B cell (primary cell): ENCODE results near the gene PLCB3. TPM values are rescaled to one million over a fixed set of nuclear protein-coding genes. Genes with fewer than 3 reads are reported as not detected.

ENCODE experiments used
- ATAC-seq: fragments of 200-7000 bp; cut with Tn5 transposase; one replicate; pipeline ENCODE4 v1.10.0; 2021; ENCODE audit warnings: low read depth, mild to moderate bottlenecking, moderate number of reproducible peaks, moderate library complexity
- CTCF ChIA-PET: fragments of 350-600 bp; sonication (Branson Sonifier 250); formaldehyde crosslinking; loops from one replicate; lab custom pipeline; 2021; ENCODE audit warnings: antibody characterized with exemption, inconsistent platforms; lab: Charles Lee
- POLR2A ChIA-PET: fragments of 350-600 bp; sonication (Branson Sonifier 250); formaldehyde crosslinking; loops from one replicate; lab custom pipeline; 2021; ENCODE audit warnings: antibody characterized with exemption; lab: Charles Lee
- DNase-seq: peaks from one replicate; pipeline ENCODE4 v3.0.0; 2013
- H2AFZ ChIP-seq: 2 replicates; pipeline ENCODE4 v1.6.1; 2012; ENCODE audit warnings: mild to moderate bottlenecking, low read depth, low read length; ENCODE audit not compliant: insufficient read depth, poor library complexity, severe bottlenecking
- H3K27ac ChIP-seq, 2 donors: 1 replicate in 1 of 2; 2 replicates in 1 of 2; pipeline ENCODE4 v1.5.1; 2012 to 2013; ENCODE audit warnings: low read length in 2 of 2, mild to moderate bottlenecking in 2 of 2, moderate library complexity in 1 of 2
- H3K27me3 ChIP-seq, 4 experiments: fragments of 200-600 bp in 1 of 4; sonication (generic) in 1 of 4; replicated peaks in 1 of 4; 1 replicate in 2 of 4; 2 replicates in 2 of 4; pipeline versions ENCODE4 v1.6.1 to v1.7.0; 2013 to 2016; ENCODE audit warnings: low read length in 3 of 4, mild to moderate bottlenecking in 2 of 4, mixed read lengths in 1 of 4, moderate library complexity in 1 of 4; ENCODE audit not compliant: insufficient read depth in 4 of 4, control insufficient read depth in 3 of 4; ENCODE audit errors: control extremely low read depth in 1 of 4
- H3K36me3 ChIP-seq, 2 experiments: replicated peaks in 1 of 2; 1 replicate in 1 of 2; 2 replicates in 1 of 2; pipeline versions ENCODE4 v1.6.1 to v1.7.1; 2013; ENCODE audit warnings: low read length in 1 of 2; ENCODE audit not compliant: insufficient read depth in 2 of 2, control insufficient read depth in 1 of 2; ENCODE audit errors: control extremely low read depth in 1 of 2, extremely low read depth in 1 of 2
- H3K4me1 ChIP-seq, 2 donors: fragments of 200-600 bp in 1 of 2; sonication (generic) in 1 of 2; 1 replicate in 1 of 2; 2 replicates in 1 of 2; pipeline versions ENCODE4 v1.5.1 to v1.6.1; 2013 to 2017; ENCODE audit warnings: low read length in 2 of 2; ENCODE audit not compliant: control insufficient read depth in 2 of 2, insufficient read depth in 2 of 2
- H3K4me2 ChIP-seq: replicated peaks from 2 replicates; pipeline ENCODE3; 2012; ENCODE audit warnings: mild to moderate bottlenecking, low read depth, low read length; ENCODE audit not compliant: poor library complexity, severe bottlenecking
- H3K4me3 ChIP-seq, 5 experiments: fragments of 200-600 bp in 1 of 5; sonication (generic) in 1 of 5; 1 replicate in 3 of 5; 2 replicates in 2 of 5; pipeline versions ENCODE4 v1.5.1 to v1.7.0; 2011 to 2016; ENCODE audit warnings: low read length in 4 of 5, mild to moderate bottlenecking in 4 of 5, low read depth in 2 of 5, control low read depth in 1 of 5, moderate library complexity in 1 of 5; ENCODE audit not compliant: insufficient read depth in 1 of 5; ENCODE audit errors: control extremely low read depth in 1 of 5, extremely low read depth in 1 of 5
- H3K79me2 ChIP-seq: fragments of 200-600 bp; sonication (generic); one replicate; pipeline ENCODE4 v1.6.0; 2016; ENCODE audit warnings: low read length; ENCODE audit not compliant: control insufficient read depth, insufficient read depth
- H3K9ac ChIP-seq: fragments of 200-600 bp; sonication (generic); 2 replicates; pipeline ENCODE4 v1.6.1; 2017; ENCODE audit warnings: mild to moderate bottlenecking, low read length, moderate library complexity
- H3K9me3 ChIP-seq, 3 donors: one replicate each; pipeline versions ENCODE4 v1.6.1 to v1.7.1; 2013; ENCODE audit warnings: low read length in 2 of 3; ENCODE audit not compliant: control insufficient read depth in 2 of 3, insufficient read depth in 1 of 3; ENCODE audit errors: control extremely low read depth in 1 of 3
- H4K20me1 ChIP-seq: 2 replicates; pipeline ENCODE4 v1.6.0; 2012; ENCODE audit warnings: mild to moderate bottlenecking, low read length; ENCODE audit not compliant: insufficient read depth, control insufficient read depth, poor library complexity, severe bottlenecking
- H3K27ac Mint-ChIP-seq: one replicate; pipeline ENCODE4 v1.8.0; 2021; ENCODE audit warnings: mixed read lengths
- H3K27me3 Mint-ChIP-seq: one replicate; pipeline ENCODE4 v1.8.0; 2021; ENCODE audit warnings: mixed read lengths
- H3K4me1 Mint-ChIP-seq: one replicate; pipeline ENCODE4 v1.8.0; 2021; ENCODE audit warnings: mixed read lengths
- H3K4me3 Mint-ChIP-seq: one replicate; pipeline ENCODE4 v1.8.0; 2021; ENCODE audit warnings: mixed read lengths
- H3K9me3 Mint-ChIP-seq: one replicate; pipeline ENCODE4 v1.8.0; 2022; ENCODE audit warnings: mixed read lengths; ENCODE audit not compliant: insufficient read depth
- CTCF ChIP-seq: fragments of 200-600 bp; IDR thresholded peaks from one replicate; pipeline ENCODE4 v1.8.0; 2022; ENCODE audit warnings: antibody characterized with exemption, mild to moderate bottlenecking
- EZH2 ChIP-seq: IDR thresholded peaks from 2 replicates; pipeline ENCODE4 v1.6.1; 2012; ENCODE audit warnings: borderline replicate concordance, low read depth, mild to moderate bottlenecking, moderate library complexity, low read length; ENCODE audit not compliant: insufficient read depth, poor library complexity, severe bottlenecking
- WGBS: methylation state at CpG from one replicate; pipeline ENCODE4 v1.1.5; 2013; ENCODE audit warnings: missing lambda C conversion rate; ENCODE audit not compliant: insufficient coverage; 5-methylcytosine and 5-hydroxymethylcytosine counted together
- intact Hi-C: fragments of 100-400 bp; cut with micrococcal nuclease; formaldehyde crosslinking; loops from one replicate; pipeline ENCODE4 v1.10.0; 2022
- polyA plus RNA-seq: library from polyadenylated mRNA; depleted of rRNA; stranded (reverse); fragments of >200 nt; gene quantifications from 2 replicates; pipeline ENCODE4 v1.2.3, GENCODE V29; 2012
- total RNA-seq, 2 donors: library from RNA; stranded (reverse); fragments of 120-200 nt in 1 of 2; gene quantifications; 1 replicate in 1 of 2; 2 replicates in 1 of 2; pipeline versions ENCODE4 v1.2.3 to v1.2.4, GENCODE V29; 2013 to 2022

PLCB3 gene
- total and polyA plus RNA-seq, 2 donors (not counting 1 experiment from before 2014, with no cell fraction given) = 3.0 to 8.1 TPM

- 95% methylated on average over 30 of the region's 35 CpGs for WGBS
These were observed 4.1 kb downstream of the PLCB3 start for GRCh38 chr11:64255135-64256128.

More at GRCh38 chr11:64255135-64256128, 4.1 kb downstream of the PLCB3 start:
- H2AFZ ChIP-seq = no peak overlapping the region
- H3K27ac Mint-ChIP-seq = no peak overlapping the region
- no peaks in the 10 kb centered on the region for H3K36me3 ChIP-seq
- ChIA-PET CTCF (interaction anchor here (0.9 kb wide), 1 partner anchor 51 kb away, joined by 3 read pairs; no protein-coding TSS in a partner anchor), POLR2A (interaction anchor here (1.1 to 1.2 kb wide), 2 partner anchors 12 to 49 kb away, joined by 3 read pairs; partner anchors contain the start of gene ESRRA)
- DNase-seq (no peak), ATAC-seq (no peak)
- H3K4me2 ChIP-seq = no peak overlapping the region
- H3K27ac ChIP-seq = no peak overlapping the region
- no peaks in the 10 kb centered on the region for H3K9me3 Mint-ChIP-seq
- H3K4me1 ChIP-seq = peaks cover 17 to 22% of the 10 kb centered on the region in 2 donors
- H4K20me1 ChIP-seq = no peaks in the 10 kb centered on the region
- peaks cover 4% of the 10 kb centered on the region for H3K79me2 ChIP-seq
- no peak for TF ChIP-seq EZH2
- no peak for TF ChIP-seq CTCF
- H3K4me3 ChIP-seq = no peak overlapping the region
- intact Hi-C loops = no loop called here
- peaks cover 15% of the 10 kb centered on the region for H3K4me1 Mint-ChIP-seq
- no peaks in the 10 kb centered on the region for H3K27me3 Mint-ChIP-seq
- no peak overlapping the region for H3K4me3 Mint-ChIP-seq
- no peak overlapping the region for H3K9ac ChIP-seq
- no peaks in the 10 kb centered on the region for H3K27me3 ChIP-seq
- H3K9me3 ChIP-seq = no peaks in the 10 kb centered on the region
